ENCODE measurements around the gene PCBP3.

Gene PCBP3

GRCh38 chr21:45887788-45888187 is 244.3 kb downstream of the PCBP3 start:
- no peaks in the 10 kb centered on the region for H3K36me3 ChIP-seq (ENCODE audit: control insufficient read depth, insufficient read depth, low read length)
- no peaks in the 10 kb centered on the region for H3K9me3 ChIP-seq (ENCODE audit: control insufficient read depth, low read length)
- H3K27me3 ChIP-seq (ENCODE audit: control insufficient read depth, insufficient read depth, low read length), result no peaks in the 10 kb centered on the region
- H3K4me1 ChIP-seq (ENCODE audit: control insufficient read depth, insufficient read depth, low read length), result no peaks in the 10 kb centered on the region
- H3K9ac ChIP-seq (ENCODE audit: low read length), result no peak overlapping the region
- H3K4me3 ChIP-seq (ENCODE audit: low read length), result no peak overlapping the region

- no peaks in the 10 kb centered on the region for H3K36me3 ChIP-seq (ENCODE audit: control insufficient read depth, insufficient read depth, low read length)
- H3K27me3 ChIP-seq (ENCODE audit: control insufficient read depth, insufficient read depth, low read length), result no peaks in the 10 kb centered on the region
- no peak overlapping the region for H3K4me3 ChIP-seq (ENCODE audit: low read length)
- H3K4me1 ChIP-seq (ENCODE audit: control insufficient read depth, insufficient read depth, low read length), result no peaks in the 10 kb centered on the region
- H3K9me3 ChIP-seq (ENCODE audit: control insufficient read depth, low read length), result no peaks in the 10 kb centered on the region
- no peak overlapping the region for H3K9ac ChIP-seq (ENCODE audit: low read length)
These were observed 245.0 kb downstream of the PCBP3 start for GRCh38 chr21:45888386-45889009.

GRCh38 chr21:45889256-45889655 is 245.7 kb downstream of the PCBP3 start:
- Histone ChIP-seq H3K4me3 (ENCODE audit: low read length) (no peak overlapping the region), H3K9ac (ENCODE audit: low read length) (no peak overlapping the region), H3K9me3 (ENCODE audit: control insufficient read depth, low read length) (no peaks in the 10 kb centered on the region), H3K27me3 (ENCODE audit: control insufficient read depth, insufficient read depth, low read length) (no peaks in the 10 kb centered on the region), H3K36me3 (ENCODE audit: control insufficient read depth, insufficient read depth, low read length) (no peaks in the 10 kb centered on the region), H3K4me1 (ENCODE audit: control insufficient read depth, insufficient read depth, low read length) (no peaks in the 10 kb centered on the region)

GRCh38 chr21:45889961-45890360 is 246.4 kb downstream of the PCBP3 start:
- Histone ChIP-seq H3K9me3 (ENCODE audit: control insufficient read depth, low read length) (no peaks in the 10 kb centered on the region), H3K36me3 (ENCODE audit: control insufficient read depth, insufficient read depth, low read length) (no peaks in the 10 kb centered on the region), H3K9ac (ENCODE audit: low read length) (no peak overlapping the region), H3K4me1 (ENCODE audit: control insufficient read depth, insufficient read depth, low read length) (no peaks in the 10 kb centered on the region), H3K27me3 (ENCODE audit: control insufficient read depth, insufficient read depth, low read length) (no peaks in the 10 kb centered on the region), H3K4me3 (ENCODE audit: low read length) (no peak overlapping the region)

- no peaks in the 10 kb centered on the region for H3K4me1 ChIP-seq (ENCODE audit: control insufficient read depth, insufficient read depth, low read length)
These were observed 248.0 kb downstream of the PCBP3 start for GRCh38 chr21:45891388-45892155.

GRCh38 chr21:45892156-45892915 is 248.8 kb downstream of the PCBP3 start:
- H3K27me3 ChIP-seq (ENCODE audit: control insufficient read depth, insufficient read depth, low read length), result no peaks in the 10 kb centered on the region
- H3K9ac ChIP-seq (ENCODE audit: low read length), result no peak overlapping the region
- H3K4me1 ChIP-seq (ENCODE audit: control insufficient read depth, insufficient read depth, low read length), result no peaks in the 10 kb centered on the region
- no peaks in the 10 kb centered on the region for H3K9me3 ChIP-seq (ENCODE audit: control insufficient read depth, low read length)
- H3K4me3 ChIP-seq (ENCODE audit: low read length), result no peak overlapping the region
- no peaks in the 10 kb centered on the region for H3K36me3 ChIP-seq (ENCODE audit: control insufficient read depth, insufficient read depth, low read length)

More at GRCh38 chr21:45891388-45892155, 248.0 kb downstream of the PCBP3 start:
- Histone ChIP-seq H3K27me3 (ENCODE audit: control insufficient read depth, insufficient read depth, low read length) (no peaks in the 10 kb centered on the region), H3K36me3 (ENCODE audit: control insufficient read depth, insufficient read depth, low read length) (no peaks in the 10 kb centered on the region), H3K9ac (ENCODE audit: low read length) (no peak overlapping the region), H3K4me3 (ENCODE audit: low read length) (no peak overlapping the region), H3K9me3 (ENCODE audit: control insufficient read depth, low read length) (no peaks in the 10 kb centered on the region)

- Histone ChIP-seq H3K27me3 (ENCODE audit: control insufficient read depth, insufficient read depth, low read length) (no peaks in the 10 kb centered on the region), H3K36me3 (ENCODE audit: control insufficient read depth, insufficient read depth, low read length) (no peaks in the 10 kb centered on the region), H3K9me3 (ENCODE audit: control insufficient read depth, low read length) (no peaks in the 10 kb centered on the region), H3K4me1 (ENCODE audit: control insufficient read depth, insufficient read depth, low read length) (no peaks in the 10 kb centered on the region), H3K9ac (ENCODE audit: low read length) (no peak overlapping the region), H3K4me3 (ENCODE audit: low read length) (no peak overlapping the region)
These were observed 249.6 kb downstream of the PCBP3 start for GRCh38 chr21:45892916-45893739.

GRCh38 chr21:45893740-45894449 is 250.4 kb downstream of the PCBP3 start:
- Histone ChIP-seq H3K9me3 (ENCODE audit: control insufficient read depth, low read length) (no peaks in the 10 kb centered on the region), H3K36me3 (ENCODE audit: control insufficient read depth, insufficient read depth, low read length) (no peaks in the 10 kb centered on the region), H3K27me3 (ENCODE audit: control insufficient read depth, insufficient read depth, low read length) (no peaks in the 10 kb centered on the region), H3K9ac (ENCODE audit: low read length) (no peak overlapping the region), H3K4me1 (ENCODE audit: control insufficient read depth, insufficient read depth, low read length) (no peaks in the 10 kb centered on the region), H3K4me3 (ENCODE audit: low read length) (no peak overlapping the region)

- H3K9ac ChIP-seq (ENCODE audit: low read length), result no peak overlapping the region
- no peaks in the 10 kb centered on the region for H3K27me3 ChIP-seq (ENCODE audit: control insufficient read depth, insufficient read depth, low read length)
- H3K4me1 ChIP-seq (ENCODE audit: control insufficient read depth, insufficient read depth, low read length), result no peaks in the 10 kb centered on the region
- H3K4me3 ChIP-seq (ENCODE audit: low read length), result no peak overlapping the region
- H3K9me3 ChIP-seq (ENCODE audit: control insufficient read depth, low read length), result no peaks in the 10 kb centered on the region
- no peaks in the 10 kb centered on the region for H3K36me3 ChIP-seq (ENCODE audit: control insufficient read depth, insufficient read depth, low read length)
These were observed 250.9 kb downstream of the PCBP3 start for GRCh38 chr21:45894450-45894825.

- Histone ChIP-seq H3K4me3 (ENCODE audit: low read length) (no peak overlapping the region), H3K36me3 (ENCODE audit: control insufficient read depth, insufficient read depth, low read length) (no peaks in the 10 kb centered on the region), H3K4me1 (ENCODE audit: control insufficient read depth, insufficient read depth, low read length) (no peaks in the 10 kb centered on the region), H3K9me3 (ENCODE audit: control insufficient read depth, low read length) (no peaks in the 10 kb centered on the region), H3K27me3 (ENCODE audit: control insufficient read depth, insufficient read depth, low read length) (no peaks in the 10 kb centered on the region), H3K9ac (ENCODE audit: low read length) (no peak overlapping the region)
These were observed 251.6 kb downstream of the PCBP3 start for GRCh38 chr21:45894906-45895777.
